DND-41 (cell line): ENCODE results near the gene VSIG10L2.

Experiments
- ATAC-seq: fragments of 200-7000 bp; cut with Tn5 transposase; 3 replicates; pipeline ENCODE4 v1.9.1; 2021; ENCODE audit warnings: low read depth; ENCODE audit not compliant: insufficient read depth
- DNase-seq: peaks from one replicate; pipeline ENCODE4 v3.0.0-alpha.2; 2020
- H2AFZ ChIP-seq: 2 replicates; pipeline ENCODE4 v1.6.0; 2012; ENCODE audit warnings: low read depth, low read length
- H3K27ac ChIP-seq: 2 replicates; pipeline ENCODE4 v1.5.1; 2012; ENCODE audit warnings: low read length, inconsistent platforms
- H3K27me3 ChIP-seq: fragments of 200-600 bp; sonication (generic); 2 replicates; pipeline ENCODE4 v1.6.0; 2012; ENCODE audit warnings: low read length, mild to moderate bottlenecking, inconsistent platforms; ENCODE audit not compliant: insufficient read depth, poor library complexity
- H3K36me3 ChIP-seq: 2 replicates; pipeline ENCODE4 v1.5.1; 2012; ENCODE audit warnings: low read length, inconsistent platforms; ENCODE audit not compliant: insufficient read depth
- H3K4me1 ChIP-seq: 2 replicates; pipeline ENCODE4 v1.5.1; 2012; ENCODE audit warnings: mild to moderate bottlenecking, low read length; ENCODE audit not compliant: insufficient read depth
- H3K4me2 ChIP-seq: 2 replicates; pipeline ENCODE4 v1.6.0; 2012; ENCODE audit warnings: mild to moderate bottlenecking, moderate library complexity, low read length, inconsistent platforms; ENCODE audit not compliant: insufficient read depth
- H3K4me3 ChIP-seq, 2 experiments: fragments of 200-600 bp in 1 of 2; shearing (Covaris generic) in 1 of 2; 2 replicates each; pipeline ENCODE4 v1.5.1; 2012 to 2016; ENCODE audit warnings: inconsistent platforms in 2 of 2, low read length in 2 of 2, mild to moderate bottlenecking in 2 of 2, low read depth in 1 of 2, moderate library complexity in 1 of 2
- H3K79me2 ChIP-seq: 2 replicates; pipeline ENCODE4 v1.6.0; 2012; ENCODE audit warnings: low read length, inconsistent platforms; ENCODE audit not compliant: insufficient read depth
- H3K9ac ChIP-seq: 2 replicates; pipeline ENCODE4 v1.6.0; 2012; ENCODE audit warnings: low read depth, mild to moderate bottlenecking, inconsistent platforms, low read length, moderate library complexity
- H3K9me3 ChIP-seq: 2 replicates; pipeline ENCODE4 v1.5.1; 2012; ENCODE audit warnings: low read length, moderate library complexity, mild to moderate bottlenecking, inconsistent platforms; ENCODE audit not compliant: insufficient read depth, severe bottlenecking
- H4K20me1 ChIP-seq: 2 replicates; pipeline ENCODE4 v1.6.0; 2012; ENCODE audit warnings: low read length; ENCODE audit not compliant: insufficient read depth
- CTCF ChIP-seq: IDR thresholded peaks from 2 replicates; pipeline ENCODE4 v1.5.1; 2012; ENCODE audit warnings: borderline replicate concordance, low read length, moderate library complexity, mild to moderate bottlenecking; ENCODE audit not compliant: poor library complexity, severe bottlenecking; ENCODE audit errors: extremely low read depth
- EZH2 ChIP-seq: IDR thresholded peaks from 3 replicates; pipeline ENCODE4 v1.6.1; 2012; ENCODE audit warnings: borderline replicate concordance, low read depth, mild to moderate bottlenecking, moderate library complexity, low read length, inconsistent platforms; ENCODE audit not compliant: severe bottlenecking

Gene VSIG10L2

GRCh38 chr11:125944350-125945010, 1.4 kb upstream of the VSIG10L2 start:
- Histone ChIP-seq H3K4me3 (no peak overlapping the region), H3K4me1 (no peaks in the 10 kb centered on the region; the same call in 1 of the 2 replicates), H3K79me2 (no peaks in the 10 kb centered on the region), H3K9me3 (no peaks in the 10 kb centered on the region), H3K36me3 (no peaks in the 10 kb centered on the region), H4K20me1 (no peaks in the 10 kb centered on the region), H2AFZ (no peak overlapping the region), H3K4me2 (no peak overlapping the region), H3K9ac (no peak overlapping the region), H3K27ac (no peak overlapping the region), H3K27me3 (no peaks in the 10 kb centered on the region)
- TF ChIP-seq CTCF (no peak), EZH2 (no peak)
- DNase-seq (no peak), ATAC-seq (no peak)

GRCh38 chr11:125945011-125945796, 640 bp upstream of the VSIG10L2 start:
- H3K36me3 ChIP-seq: no peaks in the 10 kb centered on the region
- no peak overlapping the region for H3K9ac ChIP-seq
- H4K20me1 ChIP-seq: no peaks in the 10 kb centered on the region
- H3K27ac ChIP-seq: no peak overlapping the region
- no peaks in the 10 kb centered on the region for H3K27me3 ChIP-seq
- H2AFZ ChIP-seq: no peak overlapping the region
- H3K4me1 ChIP-seq: no peaks in the 10 kb centered on the region; the same call in 1 of the 2 replicates
- ATAC-seq (no peak), DNase-seq (no peak)
- H3K4me2 ChIP-seq: no peak overlapping the region
- no peaks in the 10 kb centered on the region for H3K9me3 ChIP-seq
- no peak for TF ChIP-seq EZH2
- no peak for TF ChIP-seq CTCF
- no peak overlapping the region for H3K4me3 ChIP-seq
- H3K79me2 ChIP-seq: no peaks in the 10 kb centered on the region

GRCh38 chr11:125946712-125947418, 1.0 kb downstream of the VSIG10L2 start:
- ATAC-seq: no peak
- Histone ChIP-seq H4K20me1 (no peaks in the 10 kb centered on the region), H3K4me1 (no peaks in the 10 kb centered on the region; the same call in 1 of the 2 replicates), H2AFZ (no peak overlapping the region), H3K4me3 (no peak overlapping the region), H3K9me3 (no peaks in the 10 kb centered on the region), H3K27me3 (no peaks in the 10 kb centered on the region), H3K4me2 (no peak overlapping the region), H3K36me3 (no peaks in the 10 kb centered on the region), H3K79me2 (no peaks in the 10 kb centered on the region), H3K27ac (no peak overlapping the region), H3K9ac (no peak overlapping the region)
- TF ChIP-seq CTCF (no peak), EZH2 (no peak)
- no peak for DNase-seq
